NB4 (cell line): ENCODE measurements around the gene MICAL3.

ENCODE experiments used
- DNase-seq: peaks from one replicate; pipeline ENCODE4 v3.0.0; 2010; ENCODE audit warnings: low read depth
- H3K4me3 ChIP-seq: one replicate; pipeline ENCODE4 v1.5.1; 2011; ENCODE audit warnings: mild to moderate bottlenecking, low read depth, low read length, moderate library complexity
- MYC ChIP-seq: IDR thresholded peaks from 2 replicates; pipeline ENCODE4 v1.6.1; 2011; ENCODE audit warnings: low read depth, low read length
- POLR2A ChIP-seq: IDR thresholded peaks from 2 replicates; pipeline ENCODE4 v1.6.1; 2011; ENCODE audit warnings: mild to moderate bottlenecking; ENCODE audit not compliant: insufficient read length; ENCODE audit errors: extremely low read depth
- TF ChIP-seq, protein P1 (sequence below): IDR thresholded peaks from one replicate; pipeline ENCODE4 v1.5.1; 2012; ENCODE audit warnings: low read depth, low read length
- TF ChIP-seq, protein P2 (sequence below): IDR thresholded peaks from 2 replicates; pipeline ENCODE4 v1.6.1; 2011; ENCODE audit warnings: low read depth, low read length

The MICAL3 gene

DNA sequence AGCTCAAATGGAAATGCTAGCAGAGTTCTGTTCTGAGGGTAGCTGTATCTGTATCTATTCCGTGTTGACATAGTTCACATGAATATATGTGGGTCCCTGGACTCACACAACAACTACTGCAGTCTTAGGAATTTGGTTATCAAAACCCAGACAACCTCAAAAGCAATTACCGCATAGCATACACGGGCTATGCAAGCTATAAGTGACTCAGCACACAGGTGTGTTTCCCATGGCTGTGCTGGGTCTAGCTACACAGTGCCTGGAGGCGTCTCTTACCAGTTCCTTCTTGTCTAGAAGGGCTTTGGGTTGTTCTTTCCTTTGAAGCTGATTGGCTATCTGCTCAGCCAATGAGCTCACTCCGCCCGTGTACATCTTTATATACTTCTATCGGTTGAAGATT is 151.9 kb downstream of the MICAL3 start:
- DNase-seq, result no peak
- no peak overlapping the region for H3K4me3 ChIP-seq
- TF ChIP-seq MYC (no peak), POLR2A (no peak)
- TF ChIP-seq, protein P1, sequence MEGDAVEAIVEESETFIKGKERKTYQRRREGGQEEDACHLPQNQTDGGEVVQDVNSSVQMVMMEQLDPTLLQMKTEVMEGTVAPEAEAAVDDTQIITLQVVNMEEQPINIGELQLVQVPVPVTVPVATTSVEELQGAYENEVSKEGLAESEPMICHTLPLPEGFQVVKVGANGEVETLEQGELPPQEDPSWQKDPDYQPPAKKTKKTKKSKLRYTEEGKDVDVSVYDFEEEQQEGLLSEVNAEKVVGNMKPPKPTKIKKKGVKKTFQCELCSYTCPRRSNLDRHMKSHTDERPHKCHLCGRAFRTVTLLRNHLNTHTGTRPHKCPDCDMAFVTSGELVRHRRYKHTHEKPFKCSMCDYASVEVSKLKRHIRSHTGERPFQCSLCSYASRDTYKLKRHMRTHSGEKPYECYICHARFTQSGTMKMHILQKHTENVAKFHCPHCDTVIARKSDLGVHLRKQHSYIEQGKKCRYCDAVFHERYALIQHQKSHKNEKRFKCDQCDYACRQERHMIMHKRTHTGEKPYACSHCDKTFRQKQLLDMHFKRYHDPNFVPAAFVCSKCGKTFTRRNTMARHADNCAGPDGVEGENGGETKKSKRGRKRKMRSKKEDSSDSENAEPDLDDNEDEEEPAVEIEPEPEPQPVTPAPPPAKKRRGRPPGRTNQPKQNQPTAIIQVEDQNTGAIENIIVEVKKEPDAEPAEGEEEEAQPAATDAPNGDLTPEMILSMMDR, result no peak
- TF ChIP-seq, protein P2, sequence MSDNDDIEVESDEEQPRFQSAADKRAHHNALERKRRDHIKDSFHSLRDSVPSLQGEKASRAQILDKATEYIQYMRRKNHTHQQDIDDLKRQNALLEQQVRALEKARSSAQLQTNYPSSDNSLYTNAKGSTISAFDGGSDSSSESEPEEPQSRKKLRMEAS, result no peak

DNA sequence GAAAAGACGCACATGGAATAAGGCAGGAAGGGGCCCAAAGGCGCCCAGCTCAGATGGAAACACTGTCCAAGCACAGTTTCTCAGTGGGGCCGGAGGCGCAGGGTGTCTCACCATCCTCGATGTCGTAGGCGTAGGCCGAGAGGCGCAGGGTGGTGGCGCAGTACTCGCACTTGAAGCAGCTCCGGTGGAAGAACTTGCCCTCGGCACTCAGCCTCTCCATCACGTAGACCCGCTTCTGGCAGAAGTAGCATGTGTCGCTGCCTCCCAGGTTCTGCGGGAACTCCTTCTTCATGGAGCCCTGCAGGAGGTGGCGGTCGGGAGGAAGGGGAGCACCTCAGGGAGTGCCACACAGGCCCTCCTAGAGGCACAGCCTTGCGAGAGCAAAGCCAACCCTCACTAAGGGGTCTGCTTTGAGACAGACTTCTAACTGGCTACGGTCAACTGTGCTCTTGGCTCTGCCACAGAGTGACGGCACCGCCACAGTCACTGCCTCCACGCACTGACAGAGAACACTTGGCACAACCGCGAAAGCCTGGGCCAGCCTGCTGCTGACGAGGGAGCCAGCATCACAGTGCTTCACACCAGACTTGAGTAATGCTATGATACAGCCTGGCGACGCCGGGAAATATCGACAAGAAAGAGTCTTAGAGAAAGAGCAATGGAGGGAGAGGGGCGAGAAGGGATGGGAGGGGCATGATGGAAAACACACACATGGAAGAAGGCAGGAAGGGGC is 152.5 kb downstream of the MICAL3 start:
- DNase-seq, result no peak
- H3K4me3 ChIP-seq, result no peak overlapping the region
- TF ChIP-seq, protein P1, result no peak

DNA sequence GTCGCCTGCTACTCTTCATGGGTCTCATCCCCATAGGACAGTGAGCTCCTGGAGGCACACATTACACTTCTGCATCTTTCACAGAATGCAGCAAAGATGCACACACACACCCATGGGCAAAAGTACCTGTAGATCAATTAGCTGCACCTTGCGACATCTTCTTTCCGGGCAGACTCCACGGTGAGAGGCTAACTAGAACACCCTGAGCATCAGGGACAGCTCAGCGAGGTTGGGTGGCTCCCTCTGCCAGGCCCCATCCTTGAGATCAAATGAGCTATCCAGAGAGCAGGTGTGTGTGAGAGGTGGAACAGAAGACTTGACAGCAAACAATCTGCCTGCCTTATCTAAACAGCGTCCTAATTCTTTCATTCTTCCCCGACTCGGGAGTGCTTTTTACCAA is 154.0 kb downstream of the MICAL3 start:
- no peak for TF ChIP-seq MYC
- no peak for TF ChIP-seq POLR2A
- TF ChIP-seq, protein P2, result no peak
- TF ChIP-seq, protein P1, result no peak
- no peak for DNase-seq
- H3K4me3 ChIP-seq, result no peak overlapping the region

DNA sequence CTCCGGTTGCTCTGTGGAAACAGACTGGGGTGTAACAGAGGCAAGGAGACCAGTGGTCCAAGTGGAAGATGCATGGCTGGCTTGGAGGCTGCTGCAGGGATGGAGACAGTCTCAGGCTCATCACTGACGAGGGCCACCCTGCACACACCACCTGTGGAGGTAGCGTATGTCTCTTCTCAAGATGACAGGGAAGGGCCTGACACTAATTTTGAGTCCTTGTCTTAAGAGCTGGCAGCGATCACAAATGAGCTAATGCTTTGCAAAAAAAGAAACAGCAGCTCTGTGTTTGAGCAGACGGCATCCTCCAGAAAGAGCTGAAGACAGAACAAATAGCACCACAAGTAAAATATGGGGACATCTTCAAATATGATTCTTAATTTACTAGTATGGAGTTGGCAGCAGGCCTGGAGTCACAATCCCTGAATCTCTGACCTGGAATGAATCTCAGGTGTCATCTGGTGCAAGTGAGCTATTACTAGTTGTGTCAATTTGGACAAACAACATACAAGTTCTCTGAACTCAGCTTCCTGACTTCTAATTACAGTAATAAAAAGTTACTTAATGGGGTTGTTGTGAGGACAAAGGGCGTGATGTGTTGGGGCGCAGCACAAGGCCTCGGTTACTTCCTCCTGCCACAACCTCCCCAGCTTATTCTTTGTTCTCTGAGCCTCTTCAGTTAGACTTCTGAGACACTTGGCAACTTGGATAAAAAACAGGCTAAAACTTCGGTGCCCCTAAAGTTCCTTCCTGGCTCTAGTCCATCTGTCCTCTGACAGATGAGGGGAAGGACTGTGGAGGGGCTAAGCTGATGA is 154.9 kb downstream of the MICAL3 start:
- no peak overlapping the region for H3K4me3 ChIP-seq
- TF ChIP-seq, protein P2, result no peak
- TF ChIP-seq POLR2A, result no peak
- TF ChIP-seq, protein P1, result no peak
- no peak for TF ChIP-seq MYC
- no peak for DNase-seq

DNA sequence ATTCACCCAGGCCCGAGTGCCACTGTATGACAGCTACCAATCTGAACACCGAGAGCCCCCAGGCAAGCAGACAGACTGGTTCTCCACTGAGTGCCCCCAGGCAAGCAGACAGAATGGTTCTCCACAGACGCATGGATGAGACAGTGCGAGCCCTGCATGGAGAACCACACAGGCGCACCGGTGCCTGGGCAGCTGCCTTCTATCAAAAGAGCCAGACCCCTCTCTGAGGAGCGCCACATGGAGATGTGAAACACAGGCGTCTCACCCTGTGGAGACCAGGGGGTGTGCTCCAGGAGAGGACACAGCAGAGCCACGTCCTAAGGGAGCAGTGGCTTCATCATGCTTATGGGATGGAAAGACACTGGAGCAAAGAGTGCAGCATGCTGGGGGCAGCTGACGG is 155.6 kb downstream of the MICAL3 start:
- DNase-seq, result no peak
- TF ChIP-seq, protein P1, result no peak
- TF ChIP-seq POLR2A (no peak), MYC (no peak)
- TF ChIP-seq, protein P2, result no peak
- no peak overlapping the region for H3K4me3 ChIP-seq
